SW480 (cell line): ENCODE data around the gene AKR1C8.

Source experiments
- DNase-seq: peaks from one replicate; pipeline ENCODE4 v3.0.0-alpha.2; 2016; ENCODE audit warnings: low spot score

The AKR1C8 gene

DNA sequence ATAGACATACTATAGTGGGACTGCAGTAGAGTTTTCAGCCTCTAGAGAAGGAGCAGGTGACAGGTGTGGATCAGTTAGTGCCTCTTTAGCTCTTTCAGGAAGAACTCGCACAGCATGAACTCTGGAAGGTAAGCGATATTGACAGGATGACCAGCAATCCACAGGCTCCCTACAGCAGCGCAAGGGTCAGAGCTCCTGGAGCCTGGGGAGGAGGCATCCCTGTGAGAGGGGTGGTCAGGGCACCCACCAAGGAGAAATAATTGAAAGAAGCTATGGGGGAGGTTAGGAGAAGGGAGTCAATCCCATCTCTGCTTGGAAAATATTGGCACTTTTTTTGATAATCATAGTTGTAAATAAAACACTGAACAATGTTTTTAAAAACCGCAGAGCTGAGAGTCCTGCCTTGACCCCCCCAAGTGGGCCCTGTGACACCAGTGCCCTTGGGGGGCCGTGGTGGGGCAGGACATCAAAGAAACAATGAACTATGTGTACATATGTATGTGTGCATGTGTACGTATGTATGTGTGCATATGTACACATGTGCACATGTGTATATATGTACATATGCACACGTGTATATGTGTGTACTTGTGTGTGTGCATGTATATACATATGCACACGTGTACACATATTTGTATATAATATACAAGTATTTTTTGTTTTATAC, 77.0 kb downstream of the AKR1C8 start:
- no peak for DNase-seq

DNA sequence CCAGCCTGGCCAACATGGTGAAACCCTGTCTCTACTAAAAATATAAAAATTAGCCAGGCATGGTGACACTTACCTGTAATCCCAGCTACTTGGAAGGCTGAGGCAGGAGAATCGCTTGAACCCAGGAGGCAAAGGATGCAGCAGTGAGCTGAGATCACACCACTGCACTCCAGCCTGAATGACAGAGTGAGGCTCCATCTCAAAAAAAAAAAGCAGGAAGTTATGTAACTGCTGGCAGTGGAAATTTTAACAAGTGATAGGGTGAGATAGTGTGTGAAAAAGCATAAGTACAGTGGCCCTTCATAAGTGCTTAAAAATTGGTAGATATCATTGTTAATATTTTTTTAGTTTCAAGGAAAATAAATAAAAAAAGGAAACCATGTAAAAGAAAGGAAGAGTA, 78.4 kb downstream of the AKR1C8 start:
- no peak for DNase-seq

DNA sequence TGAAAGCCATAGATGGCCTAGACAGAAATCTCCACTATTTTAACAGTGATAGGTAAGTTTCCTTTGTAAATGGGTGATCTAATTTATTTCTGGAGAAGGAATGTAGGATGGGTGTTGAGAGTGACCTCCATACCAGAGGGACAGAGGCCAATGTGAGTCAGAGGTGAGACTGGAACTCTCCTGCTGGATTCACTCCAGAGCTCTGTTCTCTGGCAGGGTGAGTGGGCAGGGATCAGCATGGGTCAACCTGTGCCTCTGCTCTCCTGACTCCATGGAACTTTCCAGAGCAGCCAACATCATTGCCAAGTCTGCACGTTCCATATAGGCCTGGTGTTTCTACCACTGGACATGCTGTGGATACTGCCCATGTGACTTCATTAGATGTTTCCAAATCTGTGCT, 79.3 kb downstream of the AKR1C8 start:
- no peak for DNase-seq
